ENCODE measurements around the gene SH3RF3.

The SH3RF3 gene

DNA sequence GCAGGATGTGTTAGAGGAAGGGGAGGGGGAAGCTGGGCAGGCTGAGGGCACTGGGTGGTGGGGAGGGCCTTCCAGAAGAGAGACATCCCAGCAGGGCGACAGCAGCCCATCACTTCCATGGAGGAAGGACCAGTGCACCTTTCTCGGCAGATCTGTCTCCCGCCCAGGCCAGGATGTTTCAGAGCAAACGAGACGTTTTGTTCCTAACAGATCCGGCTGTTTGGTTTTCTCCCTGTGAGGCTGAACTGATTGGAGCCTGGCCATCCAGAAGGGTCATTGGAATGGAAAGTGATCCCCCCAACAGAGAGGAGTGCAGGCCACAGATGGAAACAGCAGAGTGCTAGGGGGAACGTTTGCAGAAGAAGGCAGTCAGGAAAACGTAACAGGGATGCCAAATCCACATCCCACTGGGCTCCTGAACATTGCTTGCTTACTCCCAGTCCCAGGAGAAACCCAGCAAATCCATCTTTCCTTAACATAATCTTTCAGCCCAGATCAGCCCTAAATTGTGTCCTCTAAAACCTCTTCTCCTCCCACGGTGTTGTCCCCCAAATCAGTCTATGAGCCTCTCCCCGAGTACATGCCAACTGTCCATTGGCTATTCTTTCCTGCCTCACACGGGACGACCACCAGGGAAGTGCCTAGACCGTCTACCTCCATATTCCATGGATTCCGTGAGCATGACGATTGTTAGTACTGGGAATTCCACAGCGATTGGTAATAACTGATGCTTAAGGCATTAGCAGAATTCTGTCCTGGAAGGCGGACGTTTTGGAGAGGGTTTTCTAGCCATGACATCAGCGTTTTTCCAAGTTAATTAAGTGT is 357.9 kb downstream of the SH3RF3 start:
- TF ChIP-seq GATA1 (IDR thresholded peaks at IDR 0.05; ENCODE audit: low read depth, low read length), result no peak
- TF ChIP-seq POLR2A (IDR thresholded peaks at IDR 0.05; ENCODE audit: low read length), result no peak
- DNase-seq, result no peak

DNA sequence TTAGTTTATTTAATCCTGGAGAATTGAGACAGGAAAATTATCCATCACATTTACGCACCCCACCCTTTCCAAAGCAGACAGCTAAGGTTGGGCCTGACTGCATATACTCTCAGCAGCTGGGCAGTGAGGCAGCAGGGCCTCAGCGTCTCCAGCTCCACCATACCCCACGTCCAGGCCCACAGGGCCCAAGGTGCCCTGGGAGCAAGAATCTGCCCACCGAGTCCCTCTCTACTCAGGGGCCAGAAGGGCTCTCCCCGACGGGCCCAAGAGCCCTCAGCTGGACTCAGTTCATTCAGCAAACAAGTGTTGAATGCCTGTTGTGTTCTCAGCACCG is 358.5 kb downstream of the SH3RF3 start:
- TF ChIP-seq GATA1 (IDR thresholded peaks at IDR 0.05; ENCODE audit: low read depth, low read length) (no peak), POLR2A (IDR thresholded peaks at IDR 0.05; ENCODE audit: low read length) (no peak)
- DNase-seq, result no peak

DNA sequence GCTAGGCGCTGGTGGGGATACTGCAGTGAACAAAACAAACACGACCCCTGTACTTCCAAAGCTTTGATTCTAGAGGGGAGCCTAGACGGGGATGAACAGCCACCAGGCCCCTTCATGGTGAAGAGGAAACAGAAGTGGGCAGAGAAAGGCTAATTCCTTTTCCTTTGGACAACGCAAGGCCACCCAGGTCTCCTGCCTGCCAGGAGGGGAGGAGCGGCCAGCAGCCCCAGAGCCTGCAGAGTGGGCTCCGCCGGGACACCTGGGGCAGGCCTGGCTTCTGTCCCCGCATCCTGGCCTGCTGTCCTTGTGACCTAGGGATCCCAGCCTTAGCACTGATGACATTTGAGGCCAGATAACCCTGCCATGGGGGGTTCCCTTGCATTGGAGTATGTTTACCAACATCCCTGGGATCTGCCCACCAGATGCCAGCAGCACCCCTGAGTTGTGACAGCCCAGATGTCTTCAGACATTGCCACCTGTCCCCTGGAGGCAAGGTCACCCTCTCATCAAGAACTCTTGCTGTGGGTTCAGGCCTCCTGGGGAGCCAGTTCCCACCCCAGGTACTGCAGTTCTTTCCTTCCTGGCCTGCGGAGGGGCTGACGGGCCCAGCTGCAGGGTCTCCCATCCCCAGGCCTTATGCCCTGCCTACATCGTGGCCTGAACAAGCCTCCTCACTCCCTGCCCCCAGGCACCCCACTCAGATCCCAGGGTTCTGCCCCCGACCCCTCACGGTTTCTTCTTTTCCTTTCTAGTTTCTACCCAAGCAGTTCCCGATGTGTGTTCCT is 359.1 kb downstream of the SH3RF3 start:
- no peak for DNase-seq
- TF ChIP-seq GATA1 (IDR thresholded peaks at IDR 0.05; ENCODE audit: low read depth, low read length), result no peak
- no peak for TF ChIP-seq POLR2A (IDR thresholded peaks at IDR 0.05; ENCODE audit: low read length)

DNA sequence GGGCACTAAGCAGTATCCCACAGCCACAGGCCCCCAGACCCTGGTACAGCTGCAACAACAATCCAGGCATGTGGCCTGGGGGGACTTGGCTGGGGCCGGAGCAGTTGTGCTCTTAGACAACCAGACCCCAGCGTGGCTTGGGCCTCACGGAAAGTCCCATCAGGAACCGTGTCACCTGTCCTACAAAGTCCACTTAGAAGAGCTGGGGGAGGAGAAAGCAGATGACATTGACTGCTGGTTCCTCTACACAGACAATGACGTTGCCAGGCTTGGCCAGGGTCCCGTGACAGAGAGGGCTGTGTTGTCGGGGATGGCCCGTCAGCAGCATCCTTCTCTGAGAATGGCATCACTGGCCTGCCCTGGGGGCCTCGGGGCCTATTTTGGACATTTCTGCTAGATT is 360.3 kb downstream of the SH3RF3 start:
- no peak for TF ChIP-seq GATA1 (IDR thresholded peaks at IDR 0.05; ENCODE audit: low read depth, low read length)

DNA sequence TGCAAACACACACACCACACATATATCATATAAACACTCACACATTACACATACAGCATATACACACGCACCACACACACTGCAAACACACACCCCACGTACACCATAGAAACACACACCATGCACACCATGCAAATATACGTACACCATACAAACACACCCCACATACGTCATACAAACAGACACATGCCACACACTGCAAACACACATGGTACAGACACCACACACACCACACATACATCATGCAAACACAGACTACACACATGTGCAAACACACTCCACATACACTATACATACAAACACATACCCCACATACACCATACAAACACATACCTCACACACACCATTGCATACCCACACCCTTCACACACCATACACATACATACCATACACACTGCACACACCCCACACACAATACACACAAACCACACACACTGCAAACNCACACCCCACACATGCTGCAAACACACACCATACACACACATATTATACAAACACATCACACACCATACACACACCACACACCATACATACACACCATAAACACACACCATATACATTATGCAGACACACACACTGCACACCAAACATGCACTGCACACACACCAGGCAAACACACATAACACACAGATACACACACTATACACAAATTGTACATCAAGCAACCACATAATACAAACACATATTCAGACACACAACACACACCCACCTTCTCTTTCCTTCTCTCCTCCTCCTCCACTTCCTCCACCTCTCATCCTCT is 364.4 kb downstream of the SH3RF3 start:
- no peak for TF ChIP-seq POLR2A (IDR thresholded peaks at IDR 0.05; ENCODE audit: low read length)
- TF ChIP-seq GATA1 (IDR thresholded peaks at IDR 0.05; ENCODE audit: low read depth, low read length), result no peak
- DNase-seq, result no peak

More for the DNA sequence above, 360.3 kb downstream of the SH3RF3 start:
- DNase-seq, result no peak

DNA sequence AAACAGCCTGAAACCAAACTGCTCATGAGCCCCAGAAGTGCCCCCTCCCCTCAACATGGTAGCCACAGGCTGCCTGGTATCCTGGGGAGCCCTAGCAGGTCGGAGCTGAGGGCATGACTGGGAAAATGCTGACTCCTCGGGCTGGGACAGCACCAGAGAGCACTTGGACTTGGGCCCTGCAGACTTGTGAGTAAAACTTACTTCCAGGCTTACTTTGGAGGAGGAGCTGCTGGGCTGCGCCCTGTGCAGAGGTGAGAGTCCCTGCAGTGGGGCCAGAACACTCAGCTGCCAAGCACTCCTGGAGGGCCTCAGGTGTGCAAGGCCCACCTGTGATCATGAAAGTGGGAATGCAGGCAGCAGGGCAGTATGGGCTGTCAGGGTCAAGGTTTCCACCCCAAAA is 365.3 kb downstream of the SH3RF3 start:
- TF ChIP-seq POLR2A (IDR thresholded peaks at IDR 0.05; ENCODE audit: low read length) (no peak), GATA1 (IDR thresholded peaks at IDR 0.05; ENCODE audit: low read depth, low read length) (no peak)
- no peak for DNase-seq

DNA sequence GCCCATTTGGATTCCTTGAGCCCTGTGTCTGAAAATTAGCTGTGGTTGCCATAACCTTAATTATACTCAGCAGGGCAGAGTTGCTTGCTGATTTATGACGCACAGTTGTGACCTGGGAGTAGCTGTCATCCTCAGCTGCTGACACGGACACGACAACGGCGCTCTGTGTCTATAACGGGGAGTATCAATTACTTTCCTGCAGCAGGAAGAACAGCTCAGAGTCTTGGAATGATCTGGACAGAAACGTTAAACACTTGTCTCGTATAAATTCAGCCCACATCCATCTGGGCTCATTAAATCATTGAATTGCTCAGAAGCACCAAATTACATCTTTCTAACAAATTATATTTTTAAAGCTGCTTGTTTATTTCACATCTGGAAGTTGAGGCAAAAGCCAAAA is 368.5 kb downstream of the SH3RF3 start:
- TF ChIP-seq GATA1 (IDR thresholded peaks at IDR 0.05; ENCODE audit: low read depth, low read length) (no peak), POLR2A (IDR thresholded peaks at IDR 0.05; ENCODE audit: low read length) (no peak)
- no peak for DNase-seq

DNA sequence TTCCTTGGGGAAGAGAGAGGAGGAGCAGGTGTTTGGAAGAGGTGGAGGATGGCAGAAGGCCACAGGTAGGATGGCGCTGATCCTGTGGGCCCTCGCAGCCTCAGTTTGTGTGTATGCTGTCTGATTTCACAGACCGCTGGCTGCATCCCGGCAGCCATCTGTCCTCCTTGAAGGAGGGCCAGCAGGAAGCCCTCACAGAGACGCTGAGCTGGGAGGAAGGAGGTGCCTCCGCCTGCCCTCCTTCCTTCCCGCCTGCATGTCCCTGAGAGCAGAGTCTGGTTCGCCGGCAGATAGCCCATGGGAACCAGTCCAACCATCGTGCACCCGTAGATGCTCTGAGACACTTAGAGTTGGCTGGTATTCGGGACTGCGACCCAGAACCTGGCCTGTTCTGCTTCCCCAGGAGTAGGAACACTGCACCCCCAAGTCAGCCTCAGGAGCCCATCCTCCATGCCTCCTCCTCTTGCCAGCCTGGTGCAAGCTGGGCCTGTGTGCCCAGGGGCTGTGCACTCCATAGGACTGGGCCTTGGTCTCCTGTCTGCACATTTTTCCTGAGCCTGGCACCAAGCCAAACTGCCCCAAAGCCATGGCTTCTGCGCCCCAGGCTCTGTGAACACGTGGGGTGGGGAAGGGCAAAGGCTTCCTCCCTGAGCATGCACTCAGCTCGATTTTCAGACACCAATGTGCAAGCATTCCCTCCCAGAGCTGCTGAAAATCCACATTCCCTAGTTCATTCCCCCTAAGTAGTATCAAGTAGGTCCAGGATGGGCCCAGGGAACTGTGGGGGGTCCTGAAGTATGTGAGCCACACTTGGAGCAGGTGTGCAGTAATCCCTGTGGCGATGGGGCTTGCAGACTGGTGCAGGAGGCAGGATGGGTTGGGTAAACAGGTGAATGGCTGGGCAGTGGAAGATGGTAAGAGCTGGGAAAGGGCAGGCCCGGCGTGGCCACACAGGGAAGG is 369.2 kb downstream of the SH3RF3 start:
- TF ChIP-seq GATA1 (IDR thresholded peaks at IDR 0.05; ENCODE audit: low read depth, low read length), result no peak
- no peak for TF ChIP-seq POLR2A (IDR thresholded peaks at IDR 0.05; ENCODE audit: low read length)
- DNase-seq, result no peak

DNA sequence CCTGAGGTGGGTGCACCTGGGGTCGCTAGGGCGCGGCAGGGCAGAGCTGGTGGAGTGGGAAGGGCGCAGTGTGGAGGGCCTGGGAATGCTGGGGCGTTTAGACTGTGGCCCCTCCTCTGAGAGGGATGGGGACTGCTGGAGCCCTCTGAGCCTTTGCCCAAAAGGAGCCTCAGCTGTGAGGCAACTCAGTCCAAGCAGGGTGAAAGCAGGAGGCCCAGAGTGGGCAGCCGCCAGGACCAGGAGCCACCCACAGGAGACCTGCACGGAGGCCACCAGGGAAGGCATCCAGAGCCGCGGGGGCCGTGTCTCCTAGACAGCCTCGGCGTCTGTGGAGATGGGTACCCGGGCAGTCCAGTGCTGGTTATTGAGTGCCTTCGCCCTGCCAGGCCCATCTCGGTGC is 369.9 kb downstream of the SH3RF3 start:
- no peak for DNase-seq
- TF ChIP-seq POLR2A (IDR thresholded peaks at IDR 0.05; ENCODE audit: low read length), result no peak
- no peak for TF ChIP-seq GATA1 (IDR thresholded peaks at IDR 0.05; ENCODE audit: low read depth, low read length)

DNA sequence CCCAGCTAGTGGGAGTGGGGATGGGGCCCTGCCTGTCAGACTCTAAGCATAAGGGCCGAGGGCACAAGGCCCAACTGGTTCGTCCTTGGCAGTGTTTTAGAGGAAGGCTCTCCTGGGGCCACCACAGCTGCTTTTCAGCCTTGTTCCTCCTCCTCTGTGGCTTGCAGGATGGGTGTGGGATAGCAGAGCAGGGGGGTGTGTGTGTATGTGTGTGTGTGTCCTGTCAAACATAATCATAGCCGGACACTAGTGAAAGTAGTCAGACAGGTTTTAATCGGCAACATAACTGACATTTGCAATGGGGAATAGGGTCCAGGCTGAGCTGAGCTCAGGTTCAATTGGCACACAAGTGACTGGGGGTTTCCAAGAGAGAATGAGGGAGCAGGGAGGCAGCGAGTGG is 370.6 kb downstream of the SH3RF3 start:
- TF ChIP-seq GATA1 (IDR thresholded peaks at IDR 0.05; ENCODE audit: low read depth, low read length) (no peak), POLR2A (IDR thresholded peaks at IDR 0.05; ENCODE audit: low read length) (no peak)
- DNase-seq, result no peak

DNA sequence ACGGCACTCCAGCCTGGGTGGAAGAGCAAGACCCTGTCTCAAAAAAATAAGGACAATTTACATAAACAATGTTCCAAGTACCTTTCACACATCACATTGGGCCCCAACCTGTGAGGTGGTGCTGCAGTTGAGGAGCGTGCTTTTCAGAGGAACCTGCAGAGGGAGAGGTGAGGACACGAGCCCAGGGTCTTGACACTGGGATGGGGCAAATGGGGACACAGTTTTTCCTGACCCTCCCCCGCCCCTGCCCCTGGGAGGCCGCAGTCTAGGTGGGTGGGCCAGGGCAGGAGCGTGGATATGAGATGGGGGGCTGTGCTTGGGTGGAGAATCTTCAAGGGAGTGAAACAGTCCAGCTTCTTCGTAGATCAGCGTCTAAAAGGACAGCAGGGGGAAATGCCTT is 371.9 kb downstream of the SH3RF3 start:
- no peak for DNase-seq
- TF ChIP-seq POLR2A (IDR thresholded peaks at IDR 0.05; ENCODE audit: low read length), result no peak
- no peak for TF ChIP-seq GATA1 (IDR thresholded peaks at IDR 0.05; ENCODE audit: low read depth, low read length)

DNA sequence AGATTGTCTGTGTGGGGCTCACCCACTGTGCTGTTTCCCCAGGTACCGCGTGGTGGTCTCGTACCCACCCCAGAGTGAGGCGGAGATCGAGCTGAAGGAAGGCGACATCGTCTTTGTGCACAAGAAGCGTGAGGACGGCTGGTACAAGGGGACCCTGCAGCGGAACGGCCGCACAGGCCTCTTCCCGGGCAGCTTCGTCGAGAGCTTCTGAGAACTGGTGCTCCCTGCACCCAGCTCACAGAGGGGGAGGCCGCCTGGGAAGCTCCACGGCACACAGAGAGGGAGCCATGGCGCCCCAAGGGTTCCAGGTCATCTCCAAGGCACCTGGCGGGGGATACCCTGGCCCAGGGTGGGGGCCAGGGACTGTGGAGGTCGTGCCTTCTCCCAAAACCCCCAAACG is 372.5 kb downstream of the SH3RF3 start:
- TF ChIP-seq POLR2A (IDR thresholded peaks at IDR 0.05; ENCODE audit: low read length) (no peak), GATA1 (IDR thresholded peaks at IDR 0.05; ENCODE audit: low read depth, low read length) (no peak)

DNA sequence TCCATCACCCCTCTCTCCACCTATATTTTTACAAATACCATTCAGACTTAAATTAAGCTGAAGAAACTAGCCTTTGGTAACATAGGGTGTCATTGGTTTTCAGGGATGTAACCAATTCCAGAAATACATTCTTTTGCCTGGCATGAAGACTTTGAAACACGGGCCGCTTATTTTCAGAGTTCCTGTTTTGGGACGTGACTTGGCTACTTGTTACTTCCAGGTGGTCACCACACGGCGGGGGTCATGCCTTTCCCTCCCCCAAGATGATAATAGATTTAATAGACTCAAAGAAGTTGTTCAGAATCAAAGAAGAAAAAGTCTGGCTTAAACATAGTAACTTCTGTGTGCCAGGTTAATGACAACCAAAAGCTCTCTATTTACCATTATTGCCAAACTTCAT is 374.2 kb downstream of the SH3RF3 start:
- TF ChIP-seq GATA1 (IDR thresholded peaks at IDR 0.05; ENCODE audit: low read depth, low read length), result no peak
- no peak for TF ChIP-seq POLR2A (IDR thresholded peaks at IDR 0.05; ENCODE audit: low read length)
- DNase-seq, result no peak

More for the DNA sequence above, 372.5 kb downstream of the SH3RF3 start:
- no peak for DNase-seq
